ENCODE measurements around the gene HIF1AN.
A peak's percentile ranks its signal among the peaks of the same experiment; 100 is the strongest.

Gene HIF1AN

GRCh38 chr10:100522107-100522801 lies 13.5 kb upstream of the HIF1AN start:
- DNase-seq: no peak

- DNase-seq: no peak
Observed at GRCh38 chr10:100522945-100523344, 12.8 kb upstream of the HIF1AN start.

- no peak for DNase-seq
Observed at GRCh38 chr10:100524206-100524605, 11.5 kb upstream of the HIF1AN start.

GRCh38 chr10:100524638-100525037 lies 11.1 kb upstream of the HIF1AN start:
- no peak for DNase-seq

GRCh38 chr10:100528123-100528886 lies 7.4 kb upstream of the HIF1AN start:
- peak; percentile 35 for DNase-seq

- peak; percentile 19 for DNase-seq
Observed at GRCh38 chr10:100528921-100529474, 6.7 kb upstream of the HIF1AN start.

GRCh38 chr10:100529475-100530298 lies 6.1 kb upstream of the HIF1AN start, which contains the start of gene NDUFB8:
Gene NDUFB8, minus strand, starts transcription at chr10:100529871. Its CDS starts 20 bp downstream, at chr10:100529851.
- peak; percentile 95 for DNase-seq

GRCh38 chr10:100531761-100532160 lies 4.0 kb upstream of the HIF1AN start:
- peak; percentile 24 for DNase-seq

- no peak for DNase-seq
Observed at GRCh38 chr10:100534726-100535125, 1.0 kb upstream of the HIF1AN start.

GRCh38 chr10:100535338-100535714 lies 417 bp upstream of the HIF1AN start:
- DNase-seq: no peak

- no peak for DNase-seq
Observed at GRCh38 chr10:100537475-100537874, 1.7 kb downstream of the HIF1AN start.

- no peak for DNase-seq
Observed at GRCh38 chr10:100544950-100545349, 9.2 kb downstream of the HIF1AN start.

- DNase-seq: peak; percentile 30
Observed at GRCh38 chr10:100551196-100551595, 15.5 kb downstream of the HIF1AN start.

- no peak for DNase-seq
Observed at GRCh38 chr10:100551738-100552137, 16.0 kb downstream of the HIF1AN start.

- DNase-seq: no peak
Observed at GRCh38 chr10:100553929-100554328, 18.2 kb downstream of the HIF1AN start.

GRCh38 chr10:100554902-100555301 lies 19.2 kb downstream of the HIF1AN start:
- no peak for DNase-seq

- no peak for DNase-seq
Observed at GRCh38 chr10:100560248-100560647, 24.5 kb downstream of the HIF1AN start.

- no peak for DNase-seq
Observed at GRCh38 chr10:100561005-100561404, 25.3 kb downstream of the HIF1AN start.

GRCh38 chr10:100562008-100562672 lies 26.4 kb downstream of the HIF1AN start:
- DNase-seq: peak; percentile 88

GRCh38 chr10:100565206-100565985 lies 29.7 kb downstream of the HIF1AN start:
- no peak for DNase-seq

GRCh38 chr10:100566561-100566960 lies 30.8 kb downstream of the HIF1AN start:
- DNase-seq: no peak

- no peak for DNase-seq
Observed at GRCh38 chr10:100567249-100567648, 31.5 kb downstream of the HIF1AN start.

All from suppressor macrophage treated with lipopolysaccharide for 4 hours (primary cell).